Activated CD8-positive, alpha-beta memory T cell treated with anti-CD3 and anti-CD28 coated beads for 4 hours (primary cell): ENCODE results near the gene ANKRD53.
A peak's percentile ranks its signal among the peaks of the same experiment; 100 is the strongest.

Experiments
- DNase-seq, 2 donors: peaks; one replicate each; pipeline ENCODE4 v3.0.0-alpha.2; 2020; ENCODE audit warnings: low read depth in 2 of 2

Gene ANKRD53

GRCh38 chr2:70964596-70965386, 13.6 kb upstream of the ANKRD53 start:
- peak; percentile 64 to 70 for DNase-seq

- DNase-seq = no peak
Measured at GRCh38 chr2:70965506-70965905, 12.9 kb upstream of the ANKRD53 start.

GRCh38 chr2:70966681-70967080, 11.7 kb upstream of the ANKRD53 start:
- DNase-seq = no peak

GRCh38 chr2:70967189-70967588, 11.2 kb upstream of the ANKRD53 start:
- DNase-seq = no peak

GRCh38 chr2:70974592-70974991, 3.8 kb upstream of the ANKRD53 start:
- no peak for DNase-seq

- DNase-seq = no peak
Measured at GRCh38 chr2:70975237-70975636, 3.2 kb upstream of the ANKRD53 start.

- no peak for DNase-seq
Measured at GRCh38 chr2:70977605-70978205, 725 bp upstream of the ANKRD53 start.

GRCh38 chr2:70979180-70979488, 704 bp downstream of the ANKRD53 start:
- no peak for DNase-seq

GRCh38 chr2:70979626-70980025, 1.2 kb downstream of the ANKRD53 start:
- DNase-seq = no peak

- DNase-seq = no peak
Measured at GRCh38 chr2:70981421-70981820, 3.0 kb downstream of the ANKRD53 start.

GRCh38 chr2:70981866-70982810, 3.7 kb downstream of the ANKRD53 start:
- DNase-seq = no peak

- DNase-seq = no peak
Measured at GRCh38 chr2:70982971-70983370, 4.5 kb downstream of the ANKRD53 start.

GRCh38 chr2:70983506-70984227, 5.2 kb downstream of the ANKRD53 start:
- no peak for DNase-seq

- no peak for DNase-seq
Measured at GRCh38 chr2:70984228-70984575, 5.8 kb downstream of the ANKRD53 start.

- peak; percentile 59 to 61 for DNase-seq
Measured at GRCh38 chr2:70984576-70985282, 6.3 kb downstream of the ANKRD53 start.

GRCh38 chr2:70985283-70985688, 6.9 kb downstream of the ANKRD53 start:
- DNase-seq = no peak

GRCh38 chr2:70985956-70986355, 7.5 kb downstream of the ANKRD53 start:
- no peak for DNase-seq

GRCh38 chr2:70986499-70987189, 8.2 kb downstream of the ANKRD53 start:
- DNase-seq = no peak

- no peak for DNase-seq
Measured at GRCh38 chr2:70987386-70987785, 9.0 kb downstream of the ANKRD53 start.

GRCh38 chr2:70988151-70988550, 9.7 kb downstream of the ANKRD53 start:
- DNase-seq = no peak
